Ishikawa (cell line): ENCODE measurements around the gene USP7.

Experiments used
- CEBPB ChIP-seq: IDR thresholded peaks from 2 replicates; pipeline ENCODE4 v1.6.1; 2012
- CREB1 ChIP-seq: IDR thresholded peaks from 2 replicates; pipeline ENCODE4 v1.6.1; 2012; ENCODE audit warnings: low read depth
- EGR1 ChIP-seq: IDR thresholded peaks from 2 replicates; pipeline ENCODE4 v1.6.1; 2012
- EP300 ChIP-seq: IDR thresholded peaks from 2 replicates; pipeline ENCODE4 v1.6.1; 2012; ENCODE audit warnings: borderline replicate concordance
- FOXM1 ChIP-seq: IDR thresholded peaks from 2 replicates; pipeline ENCODE4 v1.6.1; 2012; ENCODE audit warnings: low read depth, borderline replicate concordance
- MAX ChIP-seq: IDR thresholded peaks from 2 replicates; pipeline ENCODE4 v1.6.1; 2012
- NFIC ChIP-seq: IDR thresholded peaks from 2 replicates; pipeline ENCODE4 v1.6.1; 2012
- RAD21 ChIP-seq: IDR thresholded peaks from 2 replicates; pipeline ENCODE4 v1.6.1; 2012; ENCODE audit warnings: low read depth
- TAF1 ChIP-seq: IDR thresholded peaks from 2 replicates; pipeline ENCODE4 v1.6.1; 2012; ENCODE audit warnings: low read depth, mild to moderate bottlenecking
- TCF12 ChIP-seq: IDR thresholded peaks from 2 replicates; pipeline ENCODE4 v1.6.1; 2012; ENCODE audit warnings: low read depth
- TEAD4 ChIP-seq: IDR thresholded peaks from 2 replicates; pipeline ENCODE4 v1.6.1; 2012
- USF1 ChIP-seq: IDR thresholded peaks from 2 replicates; pipeline ENCODE4 v1.6.1; 2012
- YY1 ChIP-seq: IDR thresholded peaks from 2 replicates; pipeline ENCODE4 v1.6.1; 2012; ENCODE audit warnings: low read depth
- ZBTB7A ChIP-seq: IDR thresholded peaks from 2 replicates; pipeline ENCODE4 v1.6.1; 2012; ENCODE audit warnings: low read depth
- TF ChIP-seq, protein P1 (sequence below): IDR thresholded peaks from 2 replicates; pipeline ENCODE4 v1.6.1; 2012; ENCODE audit warnings: low read depth, mild to moderate bottlenecking

Gene USP7

GRCh38 chr16:9007177-9007794 is 43.6 kb upstream of the USP7 start:
- TF ChIP-seq TAF1 (no peak), YY1 (no peak), TCF12 (no peak), ZBTB7A (no peak), EGR1 (no peak), FOXM1 (no peak), TEAD4 (no peak), USF1 (no peak), RAD21 (no peak), EP300 (no peak), MAX (no peak), NFIC (no peak)

GRCh38 chr16:9004183-9004582 is 40.5 kb upstream of the USP7 start:
- TF ChIP-seq CREB1 (no peak), TAF1 (no peak), EGR1 (no peak), MAX (no peak), CEBPB (no peak), USF1 (no peak), RAD21 (no peak), ZBTB7A (no peak), YY1 (no peak), EP300 (no peak), TCF12 (no peak), NFIC (no peak), FOXM1 (no peak), TEAD4 (no peak)
- TF ChIP-seq, protein P1, sequence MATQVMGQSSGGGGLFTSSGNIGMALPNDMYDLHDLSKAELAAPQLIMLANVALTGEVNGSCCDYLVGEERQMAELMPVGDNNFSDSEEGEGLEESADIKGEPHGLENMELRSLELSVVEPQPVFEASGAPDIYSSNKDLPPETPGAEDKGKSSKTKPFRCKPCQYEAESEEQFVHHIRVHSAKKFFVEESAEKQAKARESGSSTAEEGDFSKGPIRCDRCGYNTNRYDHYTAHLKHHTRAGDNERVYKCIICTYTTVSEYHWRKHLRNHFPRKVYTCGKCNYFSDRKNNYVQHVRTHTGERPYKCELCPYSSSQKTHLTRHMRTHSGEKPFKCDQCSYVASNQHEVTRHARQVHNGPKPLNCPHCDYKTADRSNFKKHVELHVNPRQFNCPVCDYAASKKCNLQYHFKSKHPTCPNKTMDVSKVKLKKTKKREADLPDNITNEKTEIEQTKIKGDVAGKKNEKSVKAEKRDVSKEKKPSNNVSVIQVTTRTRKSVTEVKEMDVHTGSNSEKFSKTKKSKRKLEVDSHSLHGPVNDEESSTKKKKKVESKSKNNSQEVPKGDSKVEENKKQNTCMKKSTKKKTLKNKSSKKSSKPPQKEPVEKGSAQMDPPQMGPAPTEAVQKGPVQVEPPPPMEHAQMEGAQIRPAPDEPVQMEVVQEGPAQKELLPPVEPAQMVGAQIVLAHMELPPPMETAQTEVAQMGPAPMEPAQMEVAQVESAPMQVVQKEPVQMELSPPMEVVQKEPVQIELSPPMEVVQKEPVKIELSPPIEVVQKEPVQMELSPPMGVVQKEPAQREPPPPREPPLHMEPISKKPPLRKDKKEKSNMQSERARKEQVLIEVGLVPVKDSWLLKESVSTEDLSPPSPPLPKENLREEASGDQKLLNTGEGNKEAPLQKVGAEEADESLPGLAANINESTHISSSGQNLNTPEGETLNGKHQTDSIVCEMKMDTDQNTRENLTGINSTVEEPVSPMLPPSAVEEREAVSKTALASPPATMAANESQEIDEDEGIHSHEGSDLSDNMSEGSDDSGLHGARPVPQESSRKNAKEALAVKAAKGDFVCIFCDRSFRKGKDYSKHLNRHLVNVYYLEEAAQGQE, result no peak

GRCh38 chr16:9003763-9004162 is 40.1 kb upstream of the USP7 start:
- no peak for TF ChIP-seq YY1
- TF ChIP-seq EP300, result no peak
- TF ChIP-seq TAF1, result no peak
- TF ChIP-seq, protein P1, result no peak
- TF ChIP-seq CREB1, result no peak
- TF ChIP-seq MAX, result no peak
- no peak for TF ChIP-seq NFIC
- TF ChIP-seq TEAD4, result no peak
- TF ChIP-seq USF1, result no peak
- no peak for TF ChIP-seq FOXM1
- no peak for TF ChIP-seq ZBTB7A
- no peak for TF ChIP-seq CEBPB
- no peak for TF ChIP-seq RAD21
- TF ChIP-seq TCF12, result no peak
- no peak for TF ChIP-seq EGR1

GRCh38 chr16:9003322-9003721 is 39.6 kb upstream of the USP7 start:
- TF ChIP-seq MAX (no peak), EP300 (no peak), TEAD4 (no peak), USF1 (no peak), EGR1 (no peak), TAF1 (no peak), NFIC (no peak)

- no peak for TF ChIP-seq TCF12
- no peak for TF ChIP-seq TAF1
- no peak for TF ChIP-seq CREB1
- no peak for TF ChIP-seq USF1
- TF ChIP-seq RAD21, result no peak
- no peak for TF ChIP-seq EGR1
- TF ChIP-seq MAX, result no peak
- no peak for TF ChIP-seq TEAD4
- TF ChIP-seq, protein P1, result no peak
- TF ChIP-seq YY1, result no peak
- TF ChIP-seq EP300, result no peak
Observed at GRCh38 chr16:9002042-9002441, 38.3 kb upstream of the USP7 start.
